Transverse colon (tissue), 4 donors: ENCODE results near the gene OPN3. TPM values are rescaled to one million over a fixed set of nuclear protein-coding genes. Genes with fewer than 3 reads are reported as not detected.

Source experiments
- DNase-seq: peaks from one replicate; pipeline ENCODE4 v3.0.0-alpha.2; 2019
- H3K27ac ChIP-seq, 4 donors: fragments of 200-600 bp; sonication (generic); 2 replicates each; pipeline ENCODE4 v1.5.1; 2016 to 2018; ENCODE audit warnings: inconsistent platforms in 4 of 4
- H3K27me3 ChIP-seq: fragments of 200-600 bp; sonication (generic); 2 replicates; pipeline ENCODE4 v1.5.1; 2017; ENCODE audit warnings: inconsistent platforms
- H3K36me3 ChIP-seq, 4 donors: fragments of 200-600 bp; sonication (generic); 2 replicates each; pipeline ENCODE4 v1.5.1; 2017 to 2019; ENCODE audit warnings: inconsistent platforms in 4 of 4
- H3K4me1 ChIP-seq, 4 donors: fragments of 200-600 bp; sonication (generic); 2 replicates each; pipeline ENCODE4 v1.5.1; 2017 to 2020; ENCODE audit warnings: inconsistent platforms in 4 of 4
- H3K4me3 ChIP-seq, 4 donors: fragments of 200-600 bp; sonication (generic); 1 replicate in 1 of 4; 2 replicates in 3 of 4; pipeline versions ENCODE4 v1.5.1 to v1.6.1; 2017 to 2019; ENCODE audit warnings: inconsistent platforms in 4 of 4
- H3K9me3 ChIP-seq, 2 donors: fragments of 200-600 bp; sonication (generic); 2 replicates each; pipeline ENCODE4 v1.5.1; 2017 to 2019; ENCODE audit warnings: inconsistent platforms in 2 of 2
- EP300 ChIP-seq: sonication (generic); formaldehyde crosslinking; IDR thresholded peaks from one replicate; pipeline ENCODE4 v1.6.1; 2017; ENCODE audit warnings: antibody characterized with exemption, low read depth
- POLR2A ChIP-seq: fragments of 450-650 bp; IDR thresholded peaks from one replicate; pipeline ENCODE4 v1.6.1; 2016; ENCODE audit warnings: antibody characterized with exemption, mild to moderate bottlenecking, moderate library complexity
- POLR2AphosphoS5 ChIP-seq, 3 donors: sonication (generic); formaldehyde crosslinking; IDR thresholded peaks; one replicate each; pipeline ENCODE4 v1.6.1; 2016; ENCODE audit warnings: antibody characterized with exemption in 3 of 3
- WGBS, 2 donors: methylation state at CpG; one replicate each; pipeline ENCODE4 v1.1.5; 2018; ENCODE audit warnings: low coverage in 1 of 2; 5-methylcytosine and 5-hydroxymethylcytosine counted together
- in situ Hi-C, 4 donors: fragments of 200-750 bp; cut with MboI; loops; one replicate each; pipeline versions ENCODE4 v1.15.0 to v1.15.1; 2017; ENCODE audit warnings: low sequenced_read_pairs in 3 of 4, low pct_ligation_motif_present in 1 of 4, low pct_unique_long_range_greater_than_20kb in 1 of 4
- intact Hi-C: fragments of 100-400 bp; cut with DNase I; formaldehyde crosslinking; loops from one replicate; pipeline ENCODE4 v1.15.1; 2023; ENCODE audit warnings: low total_unique reads
- total RNA-seq, 4 donors: library from RNA; depleted of rRNA; stranded (reverse); fragments of >200 nt; gene quantifications; one replicate each; pipeline ENCODE4 v1.1.0, GENCODE V29; 2016
- TF ChIP-seq, protein P1 (sequence below), 5 experiments: fragments of 200-600 bp in 3 of 5; fragments of 450-650 bp in 2 of 5; sonication (generic) in 3 of 5; IDR thresholded peaks; 1 replicate in 2 of 5; 2 replicates in 3 of 5; pipeline ENCODE4 v1.5.1; 2016 to 2017; ENCODE audit warnings: antibody characterized with exemption in 5 of 5, inconsistent platforms in 3 of 5, mild to moderate bottlenecking in 2 of 5, moderate library complexity in 1 of 5

OPN3 gene
- total RNA-seq, 4 donors from 2014 or later = 23.5 to 107 (median 49.3) TPM

DNA sequence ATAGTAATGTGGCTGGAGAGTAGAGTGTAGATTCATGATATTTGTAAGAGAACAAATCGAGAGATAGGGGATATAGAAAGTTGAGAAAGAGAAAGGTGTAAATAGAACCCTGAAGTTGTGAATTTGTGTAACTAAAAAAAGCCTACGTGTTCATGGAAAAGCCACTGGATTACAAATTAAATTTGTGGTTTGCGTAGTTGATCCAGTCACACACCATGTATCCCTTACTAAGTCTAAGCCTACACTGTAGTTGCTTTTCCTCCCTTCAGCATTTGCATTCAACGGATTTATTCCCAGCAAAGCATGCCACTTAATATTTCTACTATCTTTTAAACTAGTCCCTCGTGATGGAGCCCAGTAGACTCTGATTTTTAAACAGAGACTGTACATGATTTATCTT is 83.1 kb downstream of the OPN3 start:
- no peaks in the 10 kb centered on the region for H3K27me3 ChIP-seq
- H3K4me3 ChIP-seq = no peak overlapping the region
- no peak for DNase-seq
- H3K27ac ChIP-seq = no peak overlapping the region
- WGBS, 2 donors = 84 to 87% methylated on average over 5 of the region's 5 CpGs
- in situ Hi-C loops = no loop called here
- no peaks in the 10 kb centered on the region for H3K9me3 ChIP-seq
- H3K36me3 ChIP-seq = no peaks in the 10 kb centered on the region
- TF ChIP-seq POLR2AphosphoS5 (IDR thresholded peaks at IDR 0.05) = no peak
- TF ChIP-seq, protein P1, sequence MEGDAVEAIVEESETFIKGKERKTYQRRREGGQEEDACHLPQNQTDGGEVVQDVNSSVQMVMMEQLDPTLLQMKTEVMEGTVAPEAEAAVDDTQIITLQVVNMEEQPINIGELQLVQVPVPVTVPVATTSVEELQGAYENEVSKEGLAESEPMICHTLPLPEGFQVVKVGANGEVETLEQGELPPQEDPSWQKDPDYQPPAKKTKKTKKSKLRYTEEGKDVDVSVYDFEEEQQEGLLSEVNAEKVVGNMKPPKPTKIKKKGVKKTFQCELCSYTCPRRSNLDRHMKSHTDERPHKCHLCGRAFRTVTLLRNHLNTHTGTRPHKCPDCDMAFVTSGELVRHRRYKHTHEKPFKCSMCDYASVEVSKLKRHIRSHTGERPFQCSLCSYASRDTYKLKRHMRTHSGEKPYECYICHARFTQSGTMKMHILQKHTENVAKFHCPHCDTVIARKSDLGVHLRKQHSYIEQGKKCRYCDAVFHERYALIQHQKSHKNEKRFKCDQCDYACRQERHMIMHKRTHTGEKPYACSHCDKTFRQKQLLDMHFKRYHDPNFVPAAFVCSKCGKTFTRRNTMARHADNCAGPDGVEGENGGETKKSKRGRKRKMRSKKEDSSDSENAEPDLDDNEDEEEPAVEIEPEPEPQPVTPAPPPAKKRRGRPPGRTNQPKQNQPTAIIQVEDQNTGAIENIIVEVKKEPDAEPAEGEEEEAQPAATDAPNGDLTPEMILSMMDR (IDR thresholded peaks at IDR 0.05) = no peak
- no peak for TF ChIP-seq EP300
- TF ChIP-seq POLR2A = no peak
- intact Hi-C loops = no loop called here
- H3K4me1 ChIP-seq = no peaks in the 10 kb centered on the region

GRCh38 chr1:241555526-241555925 is 84.6 kb downstream of the OPN3 start:
- TF ChIP-seq POLR2AphosphoS5 (IDR thresholded peaks at IDR 0.05) = no peak
- no peak for TF ChIP-seq POLR2A
- no peak for TF ChIP-seq EP300
- TF ChIP-seq, protein P1 (IDR thresholded peaks at IDR 0.05) = no peak
- 52 to 69% methylated on average over 3 of the region's 3 CpGs for WGBS, 2 donors
- H3K27ac ChIP-seq = no peak overlapping the region
- DNase-seq = no peak
- no peaks in the 10 kb centered on the region for H3K9me3 ChIP-seq
- H3K36me3 ChIP-seq = no peaks in the 10 kb centered on the region
- no peaks in the 10 kb centered on the region for H3K27me3 ChIP-seq
- H3K4me1 ChIP-seq = no peaks in the 10 kb centered on the region
- intact Hi-C loops = no loop called here
- H3K4me3 ChIP-seq = no peak overlapping the region
- in situ Hi-C loops = no loop called here

- no peak for DNase-seq
- 86 to 89% methylated on average over 1 to 7 of the region's 7 CpGs for WGBS, 2 donors
- TF ChIP-seq POLR2A (no peak), POLR2AphosphoS5 (IDR thresholded peaks at IDR 0.05) (no peak), EP300 (no peak)
- TF ChIP-seq, protein P1 (IDR thresholded peaks at IDR 0.05) = no peak
- Histone ChIP-seq H3K9me3 (no peaks in the 10 kb centered on the region), H3K4me1 (no peaks in the 10 kb centered on the region), H3K27ac (no peak overlapping the region), H3K36me3 (no peaks in the 10 kb centered on the region), H3K27me3 (no peaks in the 10 kb centered on the region), H3K4me3 (no peak overlapping the region)
- in situ Hi-C loops (no loop called here), intact Hi-C loops (no loop called here)
Measured at GRCh38 chr1:241553886-241554592, 86.1 kb downstream of the OPN3 start.

- DNase-seq = peak; percentile 34
- Histone ChIP-seq H3K27ac (peak overlapping the region in 3 of 4 donors; percentile 13 to 50 (median 31)), H3K4me3 (no peak overlapping the region), H3K36me3 (no peaks in the 10 kb centered on the region), H3K9me3 (no peaks in the 10 kb centered on the region), H3K4me1 (no peaks in the 10 kb centered on the region), H3K27me3 (no peaks in the 10 kb centered on the region)
- 72 to 74% methylated on average over 11 to 22 of the region's 22 CpGs for WGBS, 2 donors
- in situ Hi-C loops = no loop called here
- intact Hi-C loops = no loop called here
- TF ChIP-seq POLR2A (peak; percentile 39), EP300 (no peak)
- TF ChIP-seq, protein P1 (IDR thresholded peaks at IDR 0.05) = no peak
Measured at GRCh38 chr1:241551759-241552638, 88.2 kb downstream of the OPN3 start.
